ENCODE measurements around the gene NCAPD3.

GRCh38 chr11:134120143-134120850 lies 103.5 kb downstream of the NCAPD3 start:
- TF ChIP-seq CTCF (IDR thresholded peaks at IDR 0.05) (no peak), POLR2A (IDR thresholded peaks at IDR 0.05) (peak in 1 of 2 donors; percentile 34)

Data from adrenal gland (tissue), 5 donors.